T-helper 17 cell (primary cell): ENCODE data around the gene TRIM56. TPM values are rescaled to one million over a fixed set of nuclear protein-coding genes. Genes with fewer than 3 reads are reported as not detected.
"Not testable (repeated sequence)": the region's sequence is repeated elsewhere in the genome, so short reads cannot be mapped to it uniquely, and the experiment has no call there.

ENCODE experiments used
- ATAC-seq: fragments of 150-1000 bp; cut with Tn5 transposase; 2 replicates; pipeline ENCODE4 v1.10.0; 2021; ENCODE audit warnings: mild to moderate bottlenecking, moderate library complexity
- DNase-seq, 3 donors: peaks; one replicate each; pipeline versions ENCODE4 v3.0.0 to v3.0.0-alpha.2; 2020 to 2021
- H3K9me3 ChIP-seq: one replicate; pipeline ENCODE4 v1.7.0; 2013; ENCODE audit warnings: low read length, mild to moderate bottlenecking; ENCODE audit not compliant: control insufficient read depth, poor library complexity, severe bottlenecking
- H3K27ac Mint-ChIP-seq: one replicate; pipeline ENCODE4 v1.8.0; 2022; ENCODE audit warnings: mild to moderate bottlenecking, moderate library complexity, mixed read lengths
- H3K27me3 Mint-ChIP-seq: one replicate; pipeline ENCODE4 v1.8.0; 2022; ENCODE audit warnings: mixed read lengths
- H3K36me3 Mint-ChIP-seq: one replicate; pipeline ENCODE4 v1.8.0; 2022; ENCODE audit warnings: low read depth, mixed read lengths
- H3K4me1 Mint-ChIP-seq: one replicate; pipeline ENCODE4 v1.8.0; 2022; ENCODE audit warnings: mild to moderate bottlenecking, mixed read lengths
- H3K4me3 Mint-ChIP-seq: one replicate; pipeline ENCODE4 v1.8.0; 2022; ENCODE audit warnings: mild to moderate bottlenecking, moderate library complexity, mixed read lengths
- total RNA-seq, 4 donors: library from RNA in 2 of 4; stranded (reverse) in 2 of 4; gene quantifications; one replicate each; pipeline ENCODE4 v1.2.3 and lab custom pipeline; 2022 to 2026

The TRIM56 gene
- total RNA-seq, 2 donors from 2014 or later: 38.4 to 46.6 TPM

GRCh38 chr7:101122933-101123702 lies 37.8 kb downstream of the TRIM56 start:
- H3K27me3 Mint-ChIP-seq: peaks cover 78% of the 10 kb centered on the region
- no peak for ATAC-seq
- no peaks in the 10 kb centered on the region for H3K9me3 ChIP-seq
- peaks cover 31% of the 10 kb centered on the region for H3K4me1 Mint-ChIP-seq
- H3K4me3 Mint-ChIP-seq: no peak overlapping the region
- H3K36me3 Mint-ChIP-seq: peaks cover 11% of the 10 kb centered on the region
- H3K27ac Mint-ChIP-seq: no peak overlapping the region
- DNase-seq: no peak

- Mint-ChIP-seq H3K4me3 (no peak overlapping the region), H3K4me1 (peaks cover 33% of the 10 kb centered on the region), H3K27ac (no peak overlapping the region), H3K27me3 (peaks cover 83% of the 10 kb centered on the region), H3K36me3 (peaks cover 11% of the 10 kb centered on the region)
- no peak for DNase-seq
- ATAC-seq: no peak
- no peaks in the 10 kb centered on the region for H3K9me3 ChIP-seq
Measured at GRCh38 chr7:101123703-101124068, 38.4 kb downstream of the TRIM56 start.

- H3K4me3 Mint-ChIP-seq: peak overlapping the region; percentile 5
- H3K27me3 Mint-ChIP-seq: peaks cover 87% of the 10 kb centered on the region
- peaks cover 33% of the 10 kb centered on the region for H3K4me1 Mint-ChIP-seq
- no peak for ATAC-seq
- no peak for DNase-seq
- H3K36me3 Mint-ChIP-seq: peaks cover 11% of the 10 kb centered on the region
- no peaks in the 10 kb centered on the region for H3K9me3 ChIP-seq
- H3K27ac Mint-ChIP-seq: no peak overlapping the region
Measured at GRCh38 chr7:101124376-101125056, 39.2 kb downstream of the TRIM56 start.

DNA sequence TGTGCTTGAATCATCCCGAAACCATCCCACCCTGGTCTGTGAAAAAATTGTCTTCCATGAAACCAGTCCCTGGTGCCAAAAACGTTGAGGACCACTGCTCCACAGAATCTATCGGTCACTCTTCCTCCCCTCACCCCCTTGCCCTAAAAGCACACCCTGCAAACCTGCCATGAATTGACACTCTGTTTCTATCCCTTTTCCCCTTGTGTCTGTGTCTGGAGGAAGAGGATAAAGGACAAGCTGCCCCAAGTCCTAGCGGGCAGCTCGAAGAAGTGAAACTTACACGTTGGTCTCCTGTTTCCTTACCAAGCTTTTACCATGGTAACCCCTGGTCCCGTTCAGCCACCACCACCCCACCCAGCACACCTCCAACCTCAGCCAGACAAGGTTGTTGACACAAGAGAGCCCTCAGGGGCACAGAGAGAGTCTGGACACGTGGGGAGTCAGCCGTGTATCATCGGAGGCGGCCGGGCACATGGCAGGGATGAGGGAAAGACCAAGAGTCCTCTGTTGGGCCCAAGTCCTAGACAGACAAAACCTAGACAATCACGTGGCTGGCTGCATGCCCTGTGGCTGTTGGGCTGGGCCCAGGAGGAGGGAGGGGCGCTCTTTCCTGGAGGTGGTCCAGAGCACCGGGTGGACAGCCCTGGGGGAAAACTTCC lies 40.8 kb downstream of the TRIM56 start:
- Mint-ChIP-seq H3K27ac (peak overlapping the region; percentile 19), H3K4me1 (peaks cover 33% of the 10 kb centered on the region), H3K4me3 (peak overlapping the region; percentile 84), H3K36me3 (peaks cover 14% of the 10 kb centered on the region), H3K27me3 (peaks cover 83% of the 10 kb centered on the region)
- H3K9me3 ChIP-seq: no peaks in the 10 kb centered on the region
- DNase-seq: no peak
- ATAC-seq: peak; percentile 30

- peak within 1 kb of the TSS; percentile 19 for H3K27ac Mint-ChIP-seq
Measured at GRCh38 chr7:101126651-101127459, 41.6 kb downstream of the TRIM56 start, which contains the start of gene SERPINE1. Gene SERPINE1, plus strand, starts transcription at chr7:101127104. Its CDS starts 1,290 bp downstream, at chr7:101128394.

DNA sequence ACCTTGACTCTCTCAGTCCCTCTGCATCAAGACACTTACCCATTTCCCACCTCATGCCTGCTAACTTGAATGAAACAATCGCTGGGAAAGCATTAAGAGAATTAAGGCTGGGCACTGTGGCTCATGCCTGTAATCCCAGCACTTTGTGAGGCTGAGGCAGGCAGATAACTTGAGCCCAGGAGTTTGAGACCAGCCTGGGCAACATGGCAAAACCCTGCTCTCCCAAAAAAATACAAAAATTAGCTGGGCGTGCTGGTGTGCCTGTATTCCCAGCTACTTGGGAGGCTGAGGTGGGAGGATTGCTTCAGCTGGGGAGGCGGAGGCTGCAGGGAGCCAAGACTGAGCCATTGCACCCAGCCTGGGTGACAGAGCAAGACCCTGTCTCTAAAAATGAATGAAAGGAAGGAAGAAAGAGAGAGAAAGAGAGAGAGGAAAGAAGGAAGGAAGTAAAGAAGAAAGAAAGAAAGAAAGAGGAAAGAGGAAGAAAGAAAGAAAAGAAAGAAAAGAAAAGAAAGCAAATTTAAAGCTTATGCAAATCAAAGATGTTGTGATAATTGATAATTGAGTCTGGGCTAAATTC lies 42.3 kb downstream of the TRIM56 start:
- no peaks in the 10 kb centered on the region for H3K9me3 ChIP-seq
- H3K27me3 Mint-ChIP-seq: peaks cover 80% of the 10 kb centered on the region
- peaks cover 7% of the 10 kb centered on the region for H3K36me3 Mint-ChIP-seq
- H3K27ac Mint-ChIP-seq: no peak overlapping the region
- ATAC-seq: no peak
- H3K4me1 Mint-ChIP-seq: peaks cover 25% of the 10 kb centered on the region
- no peak for DNase-seq
- peak overlapping the region; percentile 84 for H3K4me3 Mint-ChIP-seq

More at GRCh38 chr7:101126651-101127459, 41.6 kb downstream of the TRIM56 start, which contains the start of gene SERPINE1:
- H3K4me3 Mint-ChIP-seq: peak within 1 kb of the TSS; percentile 84
- peaks cover 80% of the 10 kb centered on the region for H3K27me3 Mint-ChIP-seq
- peaks cover 11% of the 10 kb centered on the region for H3K36me3 Mint-ChIP-seq
- no peaks in the 10 kb centered on the region for H3K9me3 ChIP-seq
- DNase-seq (peak in 2 of 3 donors; percentile 11 to 12), ATAC-seq (peak; percentile 80)
- peaks cover 32% of the 10 kb centered on the region for H3K4me1 Mint-ChIP-seq

DNA sequence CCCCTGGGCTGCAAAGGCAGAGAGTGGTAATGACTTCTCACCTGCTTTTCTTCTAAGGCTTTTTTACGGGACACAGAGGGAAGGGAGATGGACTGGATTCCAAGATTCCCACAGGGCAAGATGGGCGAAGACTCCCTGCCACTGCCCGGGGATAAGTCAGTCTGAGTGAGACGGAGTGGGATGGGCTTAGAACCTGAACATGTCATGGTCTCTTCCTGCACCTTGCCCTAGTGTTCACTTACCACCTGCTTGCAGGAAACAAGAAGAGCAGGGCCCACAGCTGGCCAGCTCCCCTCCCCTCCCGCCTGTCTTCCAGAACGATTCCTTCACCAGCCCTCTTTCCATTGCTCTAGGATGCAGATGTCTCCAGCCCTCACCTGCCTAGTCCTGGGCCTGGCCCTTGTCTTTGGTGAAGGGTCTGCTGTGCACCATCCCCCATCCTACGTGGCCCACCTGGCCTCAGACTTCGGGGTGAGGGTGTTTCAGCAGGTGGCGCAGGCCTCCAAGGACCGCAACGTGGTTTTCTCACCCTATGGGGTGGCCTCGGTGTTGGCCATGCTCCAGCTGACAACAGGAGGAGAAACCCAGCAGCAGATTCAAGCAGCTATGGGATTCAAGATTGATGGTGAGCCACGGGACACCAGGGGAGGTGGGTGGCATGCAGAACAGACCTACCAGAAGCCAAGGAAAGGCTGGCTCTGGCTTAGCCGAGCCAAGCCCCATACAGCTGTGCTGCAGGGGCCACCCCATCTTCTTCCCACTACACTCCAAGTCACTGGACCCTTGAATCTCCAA lies 43.0 kb downstream of the TRIM56 start:
- DNase-seq (no peak), ATAC-seq (no peak)
- H3K27me3 Mint-ChIP-seq: peaks cover 77% of the 10 kb centered on the region
- H3K4me3 Mint-ChIP-seq: no peak overlapping the region
- peaks cover 25% of the 10 kb centered on the region for H3K4me1 Mint-ChIP-seq
- peaks cover 7% of the 10 kb centered on the region for H3K36me3 Mint-ChIP-seq
- no peak overlapping the region for H3K27ac Mint-ChIP-seq
- no peaks in the 10 kb centered on the region for H3K9me3 ChIP-seq

DNA sequence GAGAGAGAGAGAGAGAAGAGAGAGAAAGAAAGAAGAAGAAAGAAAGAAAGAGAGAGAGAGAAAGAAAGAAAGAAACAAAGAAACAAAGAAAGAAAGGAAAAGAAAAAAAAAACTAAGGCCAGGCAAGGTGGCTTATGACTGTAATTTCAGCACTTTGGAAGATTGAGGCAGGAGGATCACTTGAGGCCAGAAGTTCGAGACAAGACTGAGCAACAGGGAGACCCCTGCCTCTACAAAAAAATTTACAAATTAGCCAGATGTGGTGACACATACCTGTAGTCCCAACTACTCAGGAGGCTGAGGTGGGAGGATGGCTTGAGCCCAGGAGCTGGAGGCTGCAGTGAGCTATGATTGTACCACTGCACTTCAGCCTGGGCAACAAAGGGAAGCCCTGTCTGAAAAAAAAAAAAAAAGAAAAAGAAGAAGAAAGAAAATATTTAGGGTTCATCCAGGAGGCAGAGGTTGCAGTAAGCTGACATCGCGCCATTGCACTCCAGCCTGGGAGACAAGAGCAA lies 44.4 kb downstream of the TRIM56 start:
- H3K27ac Mint-ChIP-seq: no peak overlapping the region
- ATAC-seq: no peak

GRCh38 chr7:101132626-101133600 lies 47.6 kb downstream of the TRIM56 start:
- H3K36me3 Mint-ChIP-seq, H3K4me1 Mint-ChIP-seq, H3K9me3 ChIP-seq, DNase-seq, ATAC-seq, H3K27ac Mint-ChIP-seq, H3K4me3 Mint-ChIP-seq: not testable (repeated sequence)
- H3K27me3 Mint-ChIP-seq: peaks cover 81% of the 10 kb centered on the region

More for the DNA sequence above, 44.4 kb downstream of the TRIM56 start:
- peaks cover 22% of the 10 kb centered on the region for H3K4me1 Mint-ChIP-seq
- H3K4me3 Mint-ChIP-seq: no peak overlapping the region
- DNase-seq: no peak
- peaks cover 81% of the 10 kb centered on the region for H3K27me3 Mint-ChIP-seq
- H3K9me3 ChIP-seq: no peaks in the 10 kb centered on the region
- peaks cover 7% of the 10 kb centered on the region for H3K36me3 Mint-ChIP-seq

DNA sequence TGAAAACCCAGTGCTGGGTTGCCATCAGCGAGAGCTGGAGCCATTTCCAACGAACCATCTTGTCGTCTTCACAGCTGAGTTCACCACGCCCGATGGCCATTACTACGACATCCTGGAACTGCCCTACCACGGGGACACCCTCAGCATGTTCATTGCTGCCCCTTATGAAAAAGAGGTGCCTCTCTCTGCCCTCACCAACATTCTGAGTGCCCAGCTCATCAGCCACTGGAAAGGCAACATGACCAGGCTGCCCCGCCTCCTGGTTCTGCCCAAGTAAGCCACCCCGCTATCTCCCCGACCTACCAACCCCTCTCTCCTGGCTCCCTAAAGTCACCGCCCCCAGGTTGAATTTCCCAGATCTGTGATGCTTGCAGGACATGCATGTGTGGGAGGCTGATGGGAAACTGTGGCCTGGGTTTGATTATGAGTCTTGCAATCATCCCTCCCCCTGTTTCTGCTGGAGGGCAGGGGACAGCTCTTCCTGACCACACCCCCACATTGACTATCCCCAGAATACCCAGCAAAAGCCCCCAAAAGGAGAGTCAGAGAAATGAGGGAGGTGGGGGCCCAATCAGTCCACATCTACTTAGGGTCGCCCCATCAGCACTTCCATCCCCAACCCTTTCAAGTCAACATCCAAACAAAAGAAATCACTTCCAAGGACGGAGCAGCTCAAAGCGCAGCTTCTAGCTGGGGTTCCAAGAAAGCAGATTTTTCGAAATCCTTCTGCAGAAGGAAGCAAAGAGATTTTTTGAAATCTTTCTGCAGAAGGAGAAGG lies 48.5 kb downstream of the TRIM56 start:
- Mint-ChIP-seq H3K36me3 (peaks cover 3% of the 10 kb centered on the region), H3K27ac (no peak overlapping the region), H3K4me1 (peaks cover 10% of the 10 kb centered on the region), H3K4me3 (no peak overlapping the region), H3K27me3 (peaks cover 76% of the 10 kb centered on the region)
- DNase-seq (no peak), ATAC-seq (no peak)
- H3K9me3 ChIP-seq: no peaks in the 10 kb centered on the region
